Mesendoderm (in vitro differentiated cells): Measurements from ENCODE around the gene NXN.

ENCODE experiments used
- DNase-seq: peaks from one replicate; pipeline ENCODE4 v3.0.0; 2013
- H2AK5ac ChIP-seq: 2 replicates; pipeline ENCODE4 v1.6.1; 2013; ENCODE audit warnings: low read length, inconsistent platforms
- H2BK120ac ChIP-seq: 2 replicates; pipeline ENCODE4 v1.6.1; 2013; ENCODE audit warnings: low read depth, mild to moderate bottlenecking, low read length, moderate library complexity, mixed read lengths
- H2BK15ac ChIP-seq: replicated peaks from 2 replicates; pipeline ENCODE4 v1.6.1; 2013; ENCODE audit warnings: low read depth, mild to moderate bottlenecking, moderate library complexity
- H2BK5ac ChIP-seq: 2 replicates; pipeline ENCODE4 v1.6.1; 2013; ENCODE audit warnings: low read length, inconsistent platforms
- H3K18ac ChIP-seq: 2 replicates; pipeline ENCODE4 v1.6.1; 2013; ENCODE audit warnings: mild to moderate bottlenecking, low read length, mixed read lengths
- H3K23ac ChIP-seq: one replicate; pipeline ENCODE4 v1.6.1; 2013; ENCODE audit warnings: low read length
- H3K27ac ChIP-seq: 2 replicates; pipeline ENCODE4 v1.5.1; 2013; ENCODE audit warnings: low read depth, mild to moderate bottlenecking, inconsistent platforms, low read length, moderate library complexity
- H3K27me3 ChIP-seq: 2 replicates; pipeline ENCODE4 v1.6.1; 2013; ENCODE audit warnings: low read length, control low read depth, mild to moderate bottlenecking, inconsistent platforms; ENCODE audit not compliant: insufficient read depth, poor library complexity
- H3K36me3 ChIP-seq: 2 replicates; pipeline ENCODE4 v1.6.1; 2013; ENCODE audit warnings: low read length, inconsistent platforms; ENCODE audit not compliant: control insufficient read depth, insufficient read depth
- H3K4ac ChIP-seq: one replicate; pipeline ENCODE4 v1.6.1; 2013; ENCODE audit warnings: low read depth, mild to moderate bottlenecking, low read length, moderate library complexity
- H3K4me1 ChIP-seq: 2 replicates; pipeline ENCODE4 v1.6.1; 2013; ENCODE audit warnings: low read depth, low read length, inconsistent platforms; ENCODE audit not compliant: control insufficient read depth
- H3K4me2 ChIP-seq: 2 replicates; pipeline ENCODE4 v1.6.1; 2013; ENCODE audit warnings: low read length
- H3K4me3 ChIP-seq: 2 replicates; pipeline ENCODE4 v1.5.1; 2013; ENCODE audit warnings: mild to moderate bottlenecking, low read length
- H3K56ac ChIP-seq: one replicate; pipeline ENCODE4 v1.6.1; 2013; ENCODE audit warnings: low read length
- H3K79me1 ChIP-seq: 2 replicates; pipeline ENCODE4 v1.6.1; 2013; ENCODE audit warnings: low read length, inconsistent platforms
- H3K79me2 ChIP-seq: 2 replicates; pipeline ENCODE4 v1.6.1; 2013; ENCODE audit warnings: mild to moderate bottlenecking, low read length; ENCODE audit not compliant: control insufficient read depth, insufficient read depth
- H3K9ac ChIP-seq: 2 replicates; pipeline ENCODE4 v1.6.1; 2013; ENCODE audit warnings: low read length, inconsistent platforms
- H4K5ac ChIP-seq: one replicate; pipeline ENCODE4 v1.6.1; 2013; ENCODE audit warnings: low read length
- H4K8ac ChIP-seq: one replicate; pipeline ENCODE4 v1.6.1; 2013; ENCODE audit warnings: low read depth, mild to moderate bottlenecking, control low read depth, low read length, moderate library complexity
- WGBS: extraction: QIAGEN DNeasy Blood & Tissue Kit; methylation state at CpG from one replicate; pipeline ENCODE4 v1.1.7; 2013; ENCODE audit warnings: low lambda C conversion rate, missing lambda C conversion rate; ENCODE audit not compliant: insufficient coverage; ENCODE audit errors: extremely low coverage; 5-methylcytosine and 5-hydroxymethylcytosine counted together

Gene NXN

GRCh38 chr17:930258-930657 lies 49.3 kb downstream of the NXN start:
- H3K27ac ChIP-seq: no peak overlapping the region
- H3K36me3 ChIP-seq: peaks cover 4% of the 10 kb centered on the region
- WGBS: no CpG with 5 or more reads among the region's 9 CpGs

GRCh38 chr17:929586-929985 lies 50.0 kb downstream of the NXN start:
- peak overlapping the region; percentile 2 for H3K9ac ChIP-seq
- no peak overlapping the region for H4K5ac ChIP-seq
- DNase-seq: no peak
- H2BK5ac ChIP-seq: no peak overlapping the region
- H3K27ac ChIP-seq: no peak overlapping the region
- no peaks in the 10 kb centered on the region for H3K27me3 ChIP-seq
- H2BK15ac ChIP-seq: no peak overlapping the region
- no peak overlapping the region for H3K4ac ChIP-seq
- no peak overlapping the region for H3K4me3 ChIP-seq
- H2AK5ac ChIP-seq: peak overlapping the region; percentile 86
- peaks cover 39% of the 10 kb centered on the region for H3K4me1 ChIP-seq
- H3K4me2 ChIP-seq: no peak overlapping the region
- H3K56ac ChIP-seq: no peak overlapping the region
- no peak overlapping the region for H3K18ac ChIP-seq
- H2BK120ac ChIP-seq: no peak overlapping the region
- H4K8ac ChIP-seq: no peak overlapping the region
- H3K23ac ChIP-seq: peak overlapping the region; percentile 66
- no CpG with 5 or more reads among the region's 8 CpGs for WGBS
- peaks cover 4% of the 10 kb centered on the region for H3K36me3 ChIP-seq
- peaks cover 16% of the 10 kb centered on the region for H3K79me1 ChIP-seq
- peaks cover 63% of the 10 kb centered on the region for H3K79me2 ChIP-seq

More at GRCh38 chr17:930258-930657, 49.3 kb downstream of the NXN start:
- no peak overlapping the region for H2BK120ac ChIP-seq
- peaks cover 62% of the 10 kb centered on the region for H3K79me2 ChIP-seq
- no peak overlapping the region for H4K5ac ChIP-seq
- no peak overlapping the region for H3K4ac ChIP-seq
- peaks cover 16% of the 10 kb centered on the region for H3K79me1 ChIP-seq
- H3K4me2 ChIP-seq: no peak overlapping the region
- DNase-seq: no peak
- no peak overlapping the region for H2AK5ac ChIP-seq
- no peaks in the 10 kb centered on the region for H3K27me3 ChIP-seq
- no peak overlapping the region for H4K8ac ChIP-seq
- H3K4me3 ChIP-seq: no peak overlapping the region
- peaks cover 33% of the 10 kb centered on the region for H3K4me1 ChIP-seq
- no peak overlapping the region for H3K9ac ChIP-seq
- H2BK15ac ChIP-seq: no peak overlapping the region
- no peak overlapping the region for H3K18ac ChIP-seq
- peak overlapping the region; percentile 64 for H3K56ac ChIP-seq
- peak overlapping the region; percentile 45 for H2BK5ac ChIP-seq
- H3K23ac ChIP-seq: no peak overlapping the region

GRCh38 chr17:927611-928461 lies 51.7 kb downstream of the NXN start:
- H3K9ac ChIP-seq: peak overlapping the region; percentile 31
- H3K4ac ChIP-seq: no peak overlapping the region
- H3K4me1 ChIP-seq: peaks cover 37% of the 10 kb centered on the region
- peak overlapping the region; percentile 67 for H2AK5ac ChIP-seq
- H2BK5ac ChIP-seq: peak overlapping the region; percentile 65
- peaks cover 6% of the 10 kb centered on the region for H3K36me3 ChIP-seq
- no peak overlapping the region for H4K5ac ChIP-seq
- peak overlapping the region; percentile 27 for H3K4me2 ChIP-seq
- no peak overlapping the region for H2BK15ac ChIP-seq
- WGBS: no CpG with 5 or more reads among the region's 17 CpGs
- peaks cover 21% of the 10 kb centered on the region for H3K79me1 ChIP-seq
- H3K79me2 ChIP-seq: peaks cover 76% of the 10 kb centered on the region
- no peak overlapping the region for H3K4me3 ChIP-seq
- peak overlapping the region; percentile 73 for H3K18ac ChIP-seq
- no peak overlapping the region for H3K23ac ChIP-seq
- no peaks in the 10 kb centered on the region for H3K27me3 ChIP-seq
- H2BK120ac ChIP-seq: no peak overlapping the region
- peak; percentile 94 for DNase-seq
- peak overlapping the region; percentile 85 for H3K27ac ChIP-seq
- H3K56ac ChIP-seq: peak overlapping the region; percentile 66
- H4K8ac ChIP-seq: no peak overlapping the region

- Histone ChIP-seq H2BK15ac (no peak overlapping the region), H3K4me1 (peaks cover 31% of the 10 kb centered on the region), H3K9ac (peak overlapping the region; percentile 37), H3K4me2 (no peak overlapping the region), H3K27me3 (no peaks in the 10 kb centered on the region), H3K79me2 (peaks cover 78% of the 10 kb centered on the region), H2BK5ac (no peak overlapping the region), H3K79me1 (peaks cover 21% of the 10 kb centered on the region), H3K4ac (no peak overlapping the region), H3K23ac (no peak overlapping the region), H2AK5ac (no peak overlapping the region), H3K4me3 (no peak overlapping the region), H4K8ac (no peak overlapping the region), H3K27ac (no peak overlapping the region), H3K56ac (peak overlapping the region; percentile 69), H3K36me3 (peaks cover 6% of the 10 kb centered on the region), H4K5ac (no peak overlapping the region), H3K18ac (peak overlapping the region; percentile 61), H2BK120ac (no peak overlapping the region)
- DNase-seq: no peak
- no CpG with 5 or more reads among the region's 6 CpGs for WGBS
These were observed 53.8 kb downstream of the NXN start for GRCh38 chr17:925817-926216.

- Histone ChIP-seq H3K27ac (peak overlapping the region; percentile 65), H2BK5ac (peak overlapping the region; percentile 8), H4K5ac (no peak overlapping the region), H2BK120ac (no peak overlapping the region), H3K4me1 (peaks cover 29% of the 10 kb centered on the region), H3K36me3 (peaks cover 6% of the 10 kb centered on the region), H2BK15ac (no peak overlapping the region), H3K4ac (no peak overlapping the region), H3K9ac (peak overlapping the region; percentile 10), H3K79me2 (peaks cover 78% of the 10 kb centered on the region), H3K4me3 (no peak overlapping the region), H3K23ac (no peak overlapping the region), H3K27me3 (no peaks in the 10 kb centered on the region), H2AK5ac (peak overlapping the region; percentile 23), H3K4me2 (no peak overlapping the region), H3K18ac (no peak overlapping the region), H3K56ac (peak overlapping the region; percentile 35), H3K79me1 (peaks cover 22% of the 10 kb centered on the region), H4K8ac (no peak overlapping the region)
- peak; percentile 81 for DNase-seq
- WGBS: no CpG with 5 or more reads among the region's 15 CpGs
These were observed 54.7 kb downstream of the NXN start for GRCh38 chr17:924711-925475.
